Natural killer cell (primary cell): ENCODE measurements around the gene TM4SF1. TPM values are rescaled to one million over a fixed set of nuclear protein-coding genes. Genes with fewer than 3 reads are reported as not detected.

Experiments used
- ATAC-seq, 3 donors: fragments of 150-1000 bp in 2 of 3; fragments of 200-7000 bp in 1 of 3; cut with Tn5 transposase; 1 replicate in 1 of 3; 2 replicates in 2 of 3; pipeline ENCODE4 v1.10.0; 2021; ENCODE audit warnings: mild to moderate bottlenecking in 2 of 3, moderate library complexity in 2 of 3
- DNase-seq, 2 donors: peaks; one replicate each; pipeline versions ENCODE4 v3.0.0 to v3.0.0-alpha.2; 2013 to 2021; ENCODE audit warnings: mixed read lengths in 1 of 2
- H3K27ac ChIP-seq: one replicate; pipeline ENCODE4 v1.5.1; 2013; ENCODE audit warnings: mild to moderate bottlenecking, low read length
- H3K27me3 ChIP-seq: one replicate; pipeline ENCODE4 v1.6.1; 2013; ENCODE audit warnings: low read length; ENCODE audit not compliant: control insufficient read depth, insufficient read depth
- H3K36me3 ChIP-seq: one replicate; pipeline ENCODE4 v1.6.1; 2013; ENCODE audit warnings: low read length; ENCODE audit not compliant: control insufficient read depth, insufficient read depth
- H3K4me1 ChIP-seq: one replicate; pipeline ENCODE4 v1.6.1; 2013; ENCODE audit warnings: low read length; ENCODE audit not compliant: control insufficient read depth, insufficient read depth
- H3K4me3 ChIP-seq: one replicate; pipeline ENCODE4 v1.5.1; 2013; ENCODE audit warnings: low read length
- H3K9me3 ChIP-seq: one replicate; pipeline ENCODE4 v1.6.1; 2013; ENCODE audit warnings: low read length; ENCODE audit not compliant: control insufficient read depth, insufficient read depth
- H3K27ac Mint-ChIP-seq, 2 donors: one replicate each; pipeline ENCODE4 v1.8.0; 2022; ENCODE audit warnings: mild to moderate bottlenecking in 2 of 2, mixed read lengths in 2 of 2, moderate library complexity in 1 of 2
- H3K27me3 Mint-ChIP-seq, 2 donors: one replicate each; pipeline ENCODE4 v1.8.0; 2022; ENCODE audit warnings: low read depth in 2 of 2, mixed read lengths in 2 of 2
- H3K36me3 Mint-ChIP-seq: one replicate; pipeline ENCODE4 v1.8.0; 2022; ENCODE audit warnings: mixed read lengths
- H3K4me1 Mint-ChIP-seq, 2 donors: one replicate each; pipeline ENCODE4 v1.8.0; 2022; ENCODE audit warnings: mixed read lengths in 2 of 2
- H3K4me3 Mint-ChIP-seq: one replicate; pipeline ENCODE4 v1.8.0; 2022; ENCODE audit warnings: mild to moderate bottlenecking, moderate library complexity, mixed read lengths
- H3K9me3 Mint-ChIP-seq, 2 donors: one replicate each; pipeline ENCODE4 v1.8.0; 2022; ENCODE audit warnings: mixed read lengths in 2 of 2
- WGBS: methylation state at CpG from one replicate; pipeline ENCODE4 v1.1.7; 2013; ENCODE audit warnings: missing lambda C conversion rate; ENCODE audit not compliant: insufficient coverage; 5-methylcytosine and 5-hydroxymethylcytosine counted together
- intact Hi-C: fragments of 100-400 bp; cut with micrococcal nuclease; formaldehyde crosslinking; loops from one replicate; pipeline ENCODE4 v1.14.2; 2022
- total RNA-seq, 4 donors: library from RNA; stranded (reverse); fragments of 120-200 nt in 1 of 4; gene quantifications; one replicate each; pipeline versions ENCODE4 v1.2.3 to v1.2.4, GENCODE V29; 2013 to 2022
- TF ChIP-seq, protein P1 (sequence below): fragments of 200-600 bp; IDR thresholded peaks from one replicate; pipeline ENCODE4 v1.8.0; 2022; ENCODE audit warnings: antibody characterized with exemption

TM4SF1 gene
- total RNA-seq, 3 donors from 2014 or later (not counting 1 experiment from before 2014, with no cell fraction given): not detected

DNA sequence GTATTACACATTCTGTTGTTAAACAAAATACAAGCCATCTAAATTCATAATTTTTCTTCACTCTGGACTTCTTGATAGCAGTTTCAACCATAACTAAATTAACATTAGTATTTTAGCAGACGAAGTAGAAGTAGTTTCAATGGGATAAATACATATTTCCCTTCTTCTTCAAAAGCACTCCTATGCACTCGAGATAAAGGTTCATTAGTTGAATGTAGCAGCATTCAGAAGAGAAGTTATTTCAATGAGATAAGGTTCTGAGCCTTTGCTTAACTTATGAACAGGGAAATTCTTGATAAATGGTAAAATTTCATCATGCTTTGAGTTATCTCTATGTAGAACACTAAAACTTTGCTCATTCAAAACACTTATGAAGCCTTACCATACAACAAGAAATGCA is 55.8 kb downstream of the TM4SF1 start:
- H3K9me3 Mint-ChIP-seq: no peaks in the 10 kb centered on the region
- no peak for ATAC-seq

DNA sequence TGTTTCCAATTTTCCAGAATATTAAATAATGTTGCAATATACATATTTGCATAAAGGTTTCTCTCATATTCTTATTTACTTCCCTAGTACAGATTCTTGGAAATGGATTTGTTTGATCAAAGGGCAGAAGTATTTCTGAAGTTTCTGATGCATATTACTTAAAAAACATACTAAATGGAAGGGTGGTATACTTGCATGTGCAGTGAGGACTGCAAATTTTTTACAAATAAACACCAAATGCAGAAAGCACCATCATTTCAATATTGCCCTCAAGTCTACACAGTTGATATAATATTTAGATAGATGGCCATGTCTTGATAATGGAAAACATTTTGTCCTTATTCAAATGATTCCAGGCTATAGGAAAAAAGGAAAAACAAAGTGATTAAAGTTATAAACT is 56.3 kb downstream of the TM4SF1 start:
- H3K27ac ChIP-seq: no peak overlapping the region
- H3K36me3 ChIP-seq: no peaks in the 10 kb centered on the region
- H3K36me3 Mint-ChIP-seq: no peaks in the 10 kb centered on the region
- H3K4me1 Mint-ChIP-seq: no peaks in the 10 kb centered on the region
- TF ChIP-seq, protein P1, sequence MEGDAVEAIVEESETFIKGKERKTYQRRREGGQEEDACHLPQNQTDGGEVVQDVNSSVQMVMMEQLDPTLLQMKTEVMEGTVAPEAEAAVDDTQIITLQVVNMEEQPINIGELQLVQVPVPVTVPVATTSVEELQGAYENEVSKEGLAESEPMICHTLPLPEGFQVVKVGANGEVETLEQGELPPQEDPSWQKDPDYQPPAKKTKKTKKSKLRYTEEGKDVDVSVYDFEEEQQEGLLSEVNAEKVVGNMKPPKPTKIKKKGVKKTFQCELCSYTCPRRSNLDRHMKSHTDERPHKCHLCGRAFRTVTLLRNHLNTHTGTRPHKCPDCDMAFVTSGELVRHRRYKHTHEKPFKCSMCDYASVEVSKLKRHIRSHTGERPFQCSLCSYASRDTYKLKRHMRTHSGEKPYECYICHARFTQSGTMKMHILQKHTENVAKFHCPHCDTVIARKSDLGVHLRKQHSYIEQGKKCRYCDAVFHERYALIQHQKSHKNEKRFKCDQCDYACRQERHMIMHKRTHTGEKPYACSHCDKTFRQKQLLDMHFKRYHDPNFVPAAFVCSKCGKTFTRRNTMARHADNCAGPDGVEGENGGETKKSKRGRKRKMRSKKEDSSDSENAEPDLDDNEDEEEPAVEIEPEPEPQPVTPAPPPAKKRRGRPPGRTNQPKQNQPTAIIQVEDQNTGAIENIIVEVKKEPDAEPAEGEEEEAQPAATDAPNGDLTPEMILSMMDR: no peak
- H3K4me1 ChIP-seq: no peaks in the 10 kb centered on the region
- intact Hi-C loops: no loop called here
- no peaks in the 10 kb centered on the region for H3K9me3 ChIP-seq
- no peaks in the 10 kb centered on the region for H3K27me3 ChIP-seq
- H3K27ac Mint-ChIP-seq: no peak overlapping the region
- no peaks in the 10 kb centered on the region for H3K9me3 Mint-ChIP-seq
- ATAC-seq (no peak), DNase-seq (no peak)
- H3K27me3 Mint-ChIP-seq: peaks cover 0 to 9% of the 10 kb centered on the region in 2 donors
- H3K4me3 Mint-ChIP-seq: no peak overlapping the region
- H3K4me3 ChIP-seq: no peak overlapping the region

More for the DNA sequence above, 55.8 kb downstream of the TM4SF1 start:
- DNase-seq: no peak
- TF ChIP-seq, protein P1: no peak
- Histone ChIP-seq H3K4me1 (no peaks in the 10 kb centered on the region), H3K27ac (no peak overlapping the region), H3K9me3 (no peaks in the 10 kb centered on the region), H3K27me3 (no peaks in the 10 kb centered on the region), H3K4me3 (no peak overlapping the region), H3K36me3 (no peaks in the 10 kb centered on the region)
- intact Hi-C loops: no loop called here
- Mint-ChIP-seq H3K36me3 (no peaks in the 10 kb centered on the region), H3K4me3 (no peak overlapping the region), H3K4me1 (no peaks in the 10 kb centered on the region), H3K27ac (no peak overlapping the region), H3K27me3 (peaks cover 0 to 11% of the 10 kb centered on the region in 2 donors)
- WGBS: no CpG with 5 or more reads among the region's 2 CpGs

DNA sequence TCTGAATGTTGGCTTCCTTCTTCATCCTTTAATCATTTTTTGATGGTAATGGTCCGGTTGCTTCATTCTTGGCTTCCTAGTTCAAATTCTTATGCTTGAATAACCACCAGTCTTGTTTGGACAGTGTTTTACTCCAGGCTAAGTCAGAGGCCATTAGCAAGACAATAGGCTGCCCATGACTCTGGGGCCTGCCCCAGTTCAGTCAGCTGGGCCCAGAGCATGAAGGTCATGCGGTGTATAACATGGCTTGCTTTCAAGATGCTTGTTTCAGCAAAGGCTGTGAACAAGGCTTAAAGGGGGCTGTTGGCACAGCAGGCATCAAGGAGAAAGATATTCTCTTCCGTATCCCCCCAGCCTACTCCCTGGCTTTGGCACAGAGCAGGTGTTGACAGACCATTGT is 57.7 kb downstream of the TM4SF1 start:
- Mint-ChIP-seq H3K4me1 (no peaks in the 10 kb centered on the region), H3K27ac (no peak overlapping the region), H3K36me3 (no peaks in the 10 kb centered on the region), H3K27me3 (peaks cover 0 to 8% of the 10 kb centered on the region in 2 donors), H3K4me3 (no peak overlapping the region), H3K9me3 (no peaks in the 10 kb centered on the region)
- Histone ChIP-seq H3K27me3 (no peaks in the 10 kb centered on the region), H3K4me1 (no peaks in the 10 kb centered on the region), H3K27ac (no peak overlapping the region), H3K4me3 (no peak overlapping the region), H3K9me3 (no peaks in the 10 kb centered on the region), H3K36me3 (no peaks in the 10 kb centered on the region)
- WGBS: 92% methylated on average over 3 of the region's 3 CpGs
- no peak for ATAC-seq
- intact Hi-C loops: no loop called here
- TF ChIP-seq, protein P1: no peak
- DNase-seq: no peak

Other genes with a start within 250 kb of the TM4SF1 start
- gene HPS3, start 248.0 kb downstream of the TM4SF1 start, total RNA-seq: 10 to 100 TPM; 19.6 to 35.5 (median 24.7) TPM
- gene CP, start 155.8 kb downstream of the TM4SF1 start, total RNA-seq: not detected
- not detected for gene TM4SF18, start 44.0 kb downstream of the TM4SF1 start, total RNA-seq
- not detected for gene TM4SF4, start 97.0 kb upstream of the TM4SF1 start, total RNA-seq